LNCAP (cell line): Measurements from ENCODE around the gene RAMP2.

ENCODE experiments used
- CTCF ChIP-seq: fragments of 450-650 bp; IDR thresholded peaks from 2 replicates; pipeline ENCODE4 v1.5.1; 2017; ENCODE audit warnings: mild to moderate bottlenecking

Gene RAMP2

GRCh38 chr17:42803074-42803883, 42.3 kb downstream of the RAMP2 start:
- no peak for TF ChIP-seq CTCF

GRCh38 chr17:42804918-42805367, 43.9 kb downstream of the RAMP2 start:
- TF ChIP-seq CTCF: no peak

GRCh38 chr17:42806249-42806648, 45.2 kb downstream of the RAMP2 start:
- TF ChIP-seq CTCF: no peak

DNA sequence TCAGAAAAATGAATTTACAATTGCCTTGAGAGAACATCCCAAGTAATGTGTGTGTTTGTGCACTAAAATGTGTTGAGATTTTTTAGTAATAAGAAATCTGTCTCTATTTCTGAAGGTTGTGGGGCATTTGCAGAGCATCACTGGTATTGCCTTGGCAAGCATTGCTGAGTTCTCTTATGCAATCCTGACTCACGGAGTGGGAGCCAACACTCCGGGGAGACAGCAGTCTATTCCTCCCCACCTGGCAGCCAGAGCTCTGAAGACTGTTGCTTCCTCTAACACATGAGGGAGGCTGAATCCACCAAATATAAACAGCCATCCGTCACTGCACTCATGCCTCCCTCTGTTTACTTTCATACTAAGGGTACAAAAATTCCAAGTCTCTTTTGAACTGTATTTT, 48.2 kb downstream of the RAMP2 start:
- TF ChIP-seq CTCF: no peak
